Natural killer cell treated with Interleukin-12 subunit alpha and Interleukin-12 subunit beta and Interleukin-15 and Interleukin-18, amount 100 ng/mL, for 72 hours (primary cell): Measurements from ENCODE around the gene ALOX5AP. TPM values are rescaled to one million over a fixed set of nuclear protein-coding genes. Genes with fewer than 3 reads are reported as not detected.

Source experiments
- ATAC-seq, 2 donors: fragments of 150-1000 bp; cut with Tn5 transposase in 1 of 2; sonication (Bioruptor Pico), chemical (Tn5 transposase) in 1 of 2; 2 replicates each; pipeline ENCODE4 v1.10.0; 2021
- DNase-seq: peaks from one replicate; pipeline ENCODE4 v3.0.0; 2022; ENCODE audit warnings: low spot score
- H3K27ac Mint-ChIP-seq, 2 donors: 1 replicate in 1 of 2; 2 replicates in 1 of 2; pipeline ENCODE4 v1.8.0; 2022; ENCODE audit warnings: mixed read lengths in 2 of 2, mild to moderate bottlenecking in 1 of 2, moderate library complexity in 1 of 2
- H3K27me3 Mint-ChIP-seq, 2 donors: 1 replicate in 1 of 2; 2 replicates in 1 of 2; pipeline ENCODE4 v1.8.0; 2022; ENCODE audit warnings: mixed read lengths in 2 of 2
- H3K36me3 Mint-ChIP-seq: one replicate; pipeline ENCODE4 v1.8.0; 2022; ENCODE audit warnings: mixed read lengths
- H3K4me1 Mint-ChIP-seq, 2 donors: 1 replicate in 1 of 2; 2 replicates in 1 of 2; pipeline ENCODE4 v1.8.0; 2022; ENCODE audit warnings: low read depth in 2 of 2, mixed read lengths in 2 of 2, mild to moderate bottlenecking in 1 of 2
- H3K4me3 Mint-ChIP-seq: one replicate; pipeline ENCODE4 v1.8.0; 2022; ENCODE audit warnings: mixed read lengths
- H3K9me3 Mint-ChIP-seq: 2 replicates; pipeline ENCODE4 v1.8.0; 2022; ENCODE audit warnings: mixed read lengths
- total RNA-seq, 2 donors: library from RNA; stranded (reverse); gene quantifications; one replicate each; pipeline ENCODE4 v1.2.3, GENCODE V29; 2022

The ALOX5AP gene
- total RNA-seq, 2 donors from 2014 or later = 49.8 to 173 TPM

DNA sequence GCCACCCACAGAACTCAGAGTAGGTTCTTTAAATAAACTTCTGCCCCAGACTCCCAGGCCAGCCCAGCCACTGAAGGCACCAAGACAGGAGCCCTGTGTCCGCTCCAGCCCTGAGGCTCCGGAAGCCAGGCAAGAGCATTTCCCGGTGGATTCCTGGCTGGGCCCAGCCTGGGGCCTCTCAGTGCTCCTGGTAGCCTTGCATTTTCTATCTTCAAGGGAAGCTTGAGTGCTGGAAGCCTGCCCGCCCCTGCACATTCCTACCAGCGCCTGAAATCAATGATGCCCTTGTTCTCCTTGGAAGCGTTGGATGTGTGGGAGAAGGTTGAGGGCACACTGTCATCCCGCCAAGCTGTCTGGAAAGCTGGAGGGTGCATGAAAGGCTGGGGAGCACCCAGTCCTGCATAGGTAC, 70.3 kb downstream of the ALOX5AP start:
- no peak overlapping the region for H3K27ac Mint-ChIP-seq
- no peak for DNase-seq
- H3K4me3 Mint-ChIP-seq = no peak overlapping the region
- peaks cover 0 to 5% of the 10 kb centered on the region in 2 donors for H3K27me3 Mint-ChIP-seq
- H3K4me1 Mint-ChIP-seq = peaks cover 7 to 16% of the 10 kb centered on the region in 2 donors
- ATAC-seq = no peak
- H3K9me3 Mint-ChIP-seq = no peaks in the 10 kb centered on the region
- no peaks in the 10 kb centered on the region for H3K36me3 Mint-ChIP-seq

DNA sequence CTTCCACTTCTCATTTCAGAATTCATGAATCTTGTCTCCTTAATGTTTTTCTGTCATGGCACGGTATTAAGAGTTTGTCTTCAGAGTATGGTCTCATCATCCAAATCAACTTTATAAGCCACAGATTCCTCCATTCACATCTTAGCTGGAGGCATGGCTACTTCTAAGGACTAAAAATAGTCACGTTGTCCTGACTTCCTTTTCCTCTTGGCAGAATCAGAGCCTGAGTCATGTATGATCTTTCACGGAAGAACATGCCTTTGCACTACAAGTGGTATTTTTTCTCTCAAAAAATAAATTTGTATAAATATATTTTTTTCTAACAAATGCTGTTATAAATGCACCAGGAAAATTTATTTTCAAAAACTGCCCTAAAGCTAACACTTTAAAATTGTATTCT, 71.4 kb downstream of the ALOX5AP start:
- H3K4me3 Mint-ChIP-seq = no peak overlapping the region
- H3K4me1 Mint-ChIP-seq = peaks cover 7 to 16% of the 10 kb centered on the region in 2 donors
- no peak for ATAC-seq
- peaks cover 0 to 5% of the 10 kb centered on the region in 2 donors for H3K27me3 Mint-ChIP-seq
- H3K27ac Mint-ChIP-seq = peak overlapping the region in 1 of 2 donors; percentile 37
- no peaks in the 10 kb centered on the region for H3K9me3 Mint-ChIP-seq
- DNase-seq = no peak
- no peaks in the 10 kb centered on the region for H3K36me3 Mint-ChIP-seq

DNA sequence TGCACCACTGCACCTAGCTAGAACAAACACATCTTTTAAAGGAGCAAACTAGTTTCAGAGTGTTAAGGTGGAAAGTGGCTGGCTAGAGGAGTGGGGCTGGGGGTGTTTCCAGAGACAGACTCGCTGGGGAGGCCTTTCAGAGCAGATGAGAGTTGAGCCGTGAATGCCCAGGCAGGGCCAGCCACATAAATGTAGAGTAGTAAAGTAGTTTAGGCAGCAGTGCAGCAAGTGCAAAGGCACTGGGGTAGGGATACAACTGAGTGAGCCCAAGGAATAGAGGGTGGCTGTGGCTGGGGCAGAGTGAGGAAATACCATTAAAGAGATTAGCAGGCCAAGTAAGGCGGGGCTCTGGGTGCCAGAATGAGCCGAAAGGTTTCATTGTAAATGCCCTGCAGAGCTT, 72.0 kb downstream of the ALOX5AP start:
- Mint-ChIP-seq H3K9me3 (no peaks in the 10 kb centered on the region), H3K27me3 (peaks cover 0 to 5% of the 10 kb centered on the region in 2 donors), H3K4me1 (peaks cover 7 to 16% of the 10 kb centered on the region in 2 donors), H3K36me3 (no peaks in the 10 kb centered on the region), H3K27ac (no peak overlapping the region), H3K4me3 (no peak overlapping the region)
- ATAC-seq = no peak
- DNase-seq = no peak

DNA sequence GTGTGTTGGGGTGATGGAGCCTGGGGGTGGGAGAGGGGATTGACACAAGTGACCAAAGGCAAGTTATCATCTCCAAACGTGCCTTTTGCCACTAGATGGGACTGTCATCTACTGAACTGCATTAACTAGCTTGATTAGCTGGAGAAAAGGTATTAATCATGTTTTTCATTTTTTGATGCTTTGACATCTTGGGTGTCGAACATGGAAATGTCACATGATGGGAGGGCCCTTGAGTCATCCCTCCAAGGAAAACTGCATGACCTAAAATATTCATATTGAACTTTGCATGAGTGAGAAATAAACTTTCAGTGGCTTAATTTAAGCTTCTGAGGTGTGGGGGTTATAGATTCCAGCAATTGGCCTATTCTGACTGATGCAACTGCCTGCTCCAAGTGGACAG, 73.3 kb downstream of the ALOX5AP start:
- DNase-seq = no peak
- H3K4me3 Mint-ChIP-seq = no peak overlapping the region
- ATAC-seq = no peak
- H3K36me3 Mint-ChIP-seq = no peaks in the 10 kb centered on the region
- peaks cover 0 to 2% of the 10 kb centered on the region in 2 donors for H3K27me3 Mint-ChIP-seq
- no peak overlapping the region for H3K27ac Mint-ChIP-seq
- H3K9me3 Mint-ChIP-seq = no peaks in the 10 kb centered on the region
- H3K4me1 Mint-ChIP-seq = peaks cover 2 to 6% of the 10 kb centered on the region in 2 donors

DNA sequence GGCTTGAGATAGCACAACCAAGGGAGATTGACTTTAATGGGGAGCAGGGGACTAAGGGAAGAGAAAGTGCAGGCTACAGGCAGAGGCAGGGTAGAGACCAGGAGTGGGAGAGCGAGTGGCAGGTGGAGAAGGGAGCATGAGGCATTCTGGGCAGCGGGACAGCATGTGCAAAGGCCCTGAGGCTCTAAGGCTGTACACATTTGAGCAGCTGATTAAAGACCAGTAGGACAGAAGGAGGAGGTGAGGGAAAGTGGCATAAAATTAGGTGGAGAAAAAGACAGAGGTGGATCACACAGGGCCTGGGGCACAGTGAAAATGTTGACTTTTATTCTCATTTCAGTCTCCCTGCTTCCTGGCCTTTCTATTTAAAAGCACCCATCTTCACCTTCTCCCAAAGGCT, 74.4 kb downstream of the ALOX5AP start:
- ATAC-seq (no peak), DNase-seq (no peak)
- Mint-ChIP-seq H3K36me3 (no peaks in the 10 kb centered on the region), H3K27ac (no peak overlapping the region), H3K4me3 (no peak overlapping the region), H3K9me3 (no peaks in the 10 kb centered on the region), H3K27me3 (no peaks in the 10 kb centered on the region), H3K4me1 (peaks cover 0 to 5% of the 10 kb centered on the region in 2 donors)

DNA sequence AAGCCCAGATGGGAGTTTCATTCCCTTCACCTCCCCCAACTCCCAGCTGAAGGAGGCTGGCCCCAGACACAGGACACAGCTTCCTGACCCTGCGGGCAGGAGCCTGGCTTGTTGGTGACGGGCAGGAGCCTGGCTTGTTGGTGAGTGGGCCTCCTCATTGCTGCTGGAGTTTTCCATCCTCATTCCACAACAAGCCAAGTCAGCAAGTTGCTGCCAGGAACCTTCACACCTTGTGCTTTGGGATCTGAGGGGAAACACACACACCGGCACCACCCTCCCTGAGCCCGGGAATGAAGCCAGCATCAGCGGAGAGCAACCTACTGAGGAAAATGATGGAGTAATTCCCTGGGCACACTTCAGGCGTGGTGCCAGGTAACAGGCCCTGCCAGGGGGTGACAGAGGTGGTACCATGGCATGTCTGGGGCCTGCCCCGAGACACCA, 74.9 kb downstream of the ALOX5AP start:
- Mint-ChIP-seq H3K27me3 (no peaks in the 10 kb centered on the region), H3K36me3 (no peaks in the 10 kb centered on the region), H3K9me3 (no peaks in the 10 kb centered on the region), H3K4me1 (peaks cover 0 to 5% of the 10 kb centered on the region in 2 donors), H3K4me3 (no peak overlapping the region), H3K27ac (no peak overlapping the region)
- DNase-seq = no peak
- ATAC-seq = no peak

DNA sequence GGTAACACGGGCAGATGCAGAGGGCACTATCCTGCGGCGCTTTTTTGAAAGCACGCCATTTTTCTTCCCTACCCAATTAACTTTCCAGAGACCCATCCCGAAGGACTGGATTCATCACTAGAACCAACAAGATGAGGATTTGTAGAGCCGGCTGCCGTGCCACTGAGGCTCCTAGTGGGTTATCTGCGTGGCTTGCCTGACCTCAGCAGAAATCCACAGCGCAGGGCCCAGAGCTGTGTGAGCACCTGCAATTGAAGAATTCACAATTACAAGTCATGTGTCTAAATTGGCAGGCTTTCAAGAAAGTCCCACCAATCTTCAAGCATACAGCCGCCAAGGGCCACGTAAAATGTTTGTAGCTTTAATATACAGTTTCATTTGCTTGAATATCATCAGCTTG, 75.5 kb downstream of the ALOX5AP start:
- ATAC-seq = no peak

More for the DNA sequence above, 75.5 kb downstream of the ALOX5AP start:
- Mint-ChIP-seq H3K4me1 (peaks cover 0 to 5% of the 10 kb centered on the region in 2 donors), H3K4me3 (no peak overlapping the region), H3K27ac (no peak overlapping the region), H3K9me3 (no peaks in the 10 kb centered on the region), H3K27me3 (peaks cover 0 to under 1% of the 10 kb centered on the region in 2 donors), H3K36me3 (no peaks in the 10 kb centered on the region)
- no peak for DNase-seq

Other genes starting within 250 kb of the ALOX5AP start
- 10 to 100 TPM; 18.6 to 25.6 TPM for gene USPL1, start 117.6 kb upstream of the ALOX5AP start, total RNA-seq
- gene MEDAG, start 170.7 kb downstream of the ALOX5AP start, total RNA-seq = under 1 TPM in 1 of 2 donors, not detected in 1; 0.14 TPM
- not detected for gene TEX26, start 197.1 kb downstream of the ALOX5AP start, total RNA-seq